ENCODE measurements around the gene ABCC12.

- TF ChIP-seq REST (IDR thresholded peaks at IDR 0.05; ENCODE audit: insufficient replicate concordance, low read depth): no peak
- TF ChIP-seq CTCF (IDR thresholded peaks at IDR 0.05; ENCODE audit: insufficient read depth, low read length): no peak
- no peak for TF ChIP-seq GABPA (IDR thresholded peaks at IDR 0.05; ENCODE audit: low read depth)
Measured at GRCh38 chr16:48118841-48119240, 37.0 kb downstream of the ABCC12 start.
